BJ (cell line): ENCODE data around the gene PRR16. TPM values are rescaled to one million over a fixed set of nuclear protein-coding genes. Genes with fewer than 3 reads are reported as not detected.

Source experiments
- CTCF ChIA-PET: fragments of 350-600 bp; formaldehyde crosslinking; extraction: SDS; loops from one replicate; lab custom pipeline; 2021; ENCODE audit warnings: antibody characterized with exemption, inconsistent platforms; lab: Yijun Ruan, JAX
- POLR2A ChIA-PET: fragments of 300-600 bp; sonication (Branson Sonifier 250); formaldehyde crosslinking; extraction: SDS; loops from one replicate; lab custom pipeline; 2021; ENCODE audit warnings: antibody characterized with exemption; lab: Charles Lee
- DNase-seq: peaks from one replicate; pipeline ENCODE4 v3.0.0-alpha.2; 2011; ENCODE audit warnings: low read depth
- H3K27me3 ChIP-seq: 2 replicates; pipeline ENCODE4 v1.6.0; 2011; ENCODE audit warnings: low read length; ENCODE audit not compliant: control insufficient read depth, insufficient read depth
- H3K36me3 ChIP-seq: 2 replicates; pipeline ENCODE4 v1.5.1; 2011; ENCODE audit warnings: low read length; ENCODE audit not compliant: control insufficient read depth, insufficient read depth
- H3K4me3 ChIP-seq: 2 replicates; pipeline ENCODE4 v1.5.1; 2011; ENCODE audit warnings: low read depth, mild to moderate bottlenecking, control low read depth, low read length
- CTCF ChIP-seq: IDR thresholded peaks from 2 replicates; pipeline ENCODE4 v1.5.1; 2011; ENCODE audit warnings: low read depth, mild to moderate bottlenecking, control low read depth, inconsistent platforms, low read length, moderate library complexity; ENCODE audit not compliant: insufficient read depth
- polyA plus RNA-seq: library from polyadenylated mRNA; depleted of rRNA; stranded (reverse); fragments of >200 nt; gene quantifications from 2 replicates; pipeline ENCODE4 v1.2.3, GENCODE V29; 2011

The PRR16 gene
- polyA plus RNA-seq, 1 experiment: 48.7 TPM

- Histone ChIP-seq H3K4me3 (no peak overlapping the region), H3K27me3 (no peaks in the 10 kb centered on the region), H3K36me3 (no peaks in the 10 kb centered on the region)
- DNase-seq: no peak
- TF ChIP-seq CTCF: no peak
- POLR2A ChIA-PET: no interaction called here
- CTCF ChIA-PET: no interaction called here
These were observed 54.5 kb downstream of the PRR16 start for GRCh38 chr5:120518581-120518980.

- POLR2A ChIA-PET: no interaction called here
- CTCF ChIA-PET: no interaction called here
- Histone ChIP-seq H3K27me3 (no peaks in the 10 kb centered on the region), H3K4me3 (no peak overlapping the region), H3K36me3 (no peaks in the 10 kb centered on the region)
- no peak for TF ChIP-seq CTCF
- DNase-seq: no peak
These were observed 63.2 kb downstream of the PRR16 start for GRCh38 chr5:120527251-120527650.

DNA sequence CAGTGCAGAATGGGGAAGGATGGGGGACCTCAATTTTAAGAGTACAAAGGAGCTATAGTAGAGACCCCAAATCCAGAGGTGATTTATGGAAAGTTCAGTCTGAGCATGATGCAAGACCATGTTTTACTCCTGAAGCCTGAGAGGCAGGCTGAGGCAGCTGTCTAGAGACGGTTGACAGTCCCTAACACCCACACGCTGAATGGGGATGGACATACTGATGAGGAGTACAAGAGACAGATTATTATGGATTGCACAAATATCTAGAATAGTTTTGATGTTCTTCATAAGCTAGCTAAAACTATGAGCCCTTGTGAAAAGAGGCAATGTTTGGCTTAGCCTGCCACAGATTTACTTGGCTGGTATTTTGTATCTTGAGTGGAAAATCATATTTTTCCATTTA lies 64.5 kb downstream of the PRR16 start:
- Histone ChIP-seq H3K27me3 (no peaks in the 10 kb centered on the region), H3K36me3 (no peaks in the 10 kb centered on the region), H3K4me3 (no peak overlapping the region)
- ChIA-PET CTCF (interaction anchor here (0.8 kb wide), 1 partner anchor 9 kb away, joined by 3 read pairs; no protein-coding TSS in a partner anchor), POLR2A (no interaction called here)
- TF ChIP-seq CTCF: no peak
- no peak for DNase-seq

DNA sequence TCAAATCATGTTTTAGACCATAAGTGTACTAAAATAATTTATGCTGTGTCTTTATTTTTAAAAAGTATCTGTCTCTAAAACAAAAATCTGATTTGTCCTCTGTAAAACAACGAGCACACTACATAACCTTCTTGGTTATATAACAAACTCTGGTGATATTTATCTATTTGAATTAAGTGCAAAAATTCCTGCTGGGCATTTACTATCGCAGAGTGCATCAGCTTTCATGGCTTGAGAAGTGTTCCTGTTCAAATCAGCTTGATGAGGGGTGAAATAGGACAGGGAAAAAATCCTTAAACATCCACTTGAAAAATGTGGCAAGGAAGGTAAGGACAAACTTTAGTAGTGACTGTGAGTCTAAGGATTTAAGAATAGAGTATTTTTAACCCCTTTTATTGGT lies 65.3 kb downstream of the PRR16 start:
- Histone ChIP-seq H3K27me3 (no peaks in the 10 kb centered on the region), H3K36me3 (no peaks in the 10 kb centered on the region), H3K4me3 (no peak overlapping the region)
- ChIA-PET POLR2A (no interaction called here), CTCF (no interaction called here)
- TF ChIP-seq CTCF: no peak
- no peak for DNase-seq

DNA sequence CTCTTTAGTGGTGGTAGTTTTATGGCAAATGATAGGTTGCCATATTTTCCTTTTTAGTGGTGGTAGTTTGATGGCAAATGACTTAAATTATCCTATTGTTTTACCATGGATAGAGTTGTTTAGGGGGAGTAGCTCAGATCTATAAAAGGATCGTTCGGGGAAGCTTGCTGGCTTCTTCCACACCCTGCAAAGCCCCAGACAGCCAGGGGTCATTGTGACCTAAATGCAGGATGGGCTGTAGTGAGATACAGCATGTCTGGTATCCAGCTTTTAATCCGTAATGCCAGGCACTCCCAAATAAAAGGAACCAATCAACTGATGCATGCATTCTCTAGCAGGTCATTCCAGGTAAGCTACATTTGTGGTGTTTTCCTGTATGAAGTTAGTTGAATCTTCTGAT lies 67.1 kb downstream of the PRR16 start:
- no peaks in the 10 kb centered on the region for H3K27me3 ChIP-seq
- DNase-seq: no peak
- no peak for TF ChIP-seq CTCF
- CTCF ChIA-PET: interaction anchor here (1.2 to 1.5 kb wide), 3 partner anchors 9 to 66 kb away, joined by 3 to 4 read pairs (median 3); no protein-coding TSS in a partner anchor
- no peaks in the 10 kb centered on the region for H3K36me3 ChIP-seq
- no peak overlapping the region for H3K4me3 ChIP-seq
- POLR2A ChIA-PET: no interaction called here
